HepG2 (cell line): ENCODE data around the gene SLC36A3. TPM values are rescaled to one million over a fixed set of nuclear protein-coding genes. Genes with fewer than 3 reads are reported as not detected.

Experiments used
- CSRNP2 ChIP-seq: sonication (generic); formaldehyde crosslinking; conservative IDR thresholded peaks from 2 replicates; pipeline ENCODE4 v1.8.0; 2022; ENCODE audit warnings: low read depth, missing genetic modification reagents
- EHMT2 ChIP-seq: fragments of 200-600 bp; sonication (generic); IDR thresholded peaks from 2 replicates; pipeline ENCODE4 v1.7.0; 2017; ENCODE audit warnings: antibody characterized with exemption, low read depth, low read length, borderline replicate concordance
- HOXA5 ChIP-seq: sonication (generic); formaldehyde crosslinking; IDR thresholded peaks from 2 replicates; pipeline ENCODE4 v1.4.0; 2020; ENCODE audit warnings: missing genetic modification reagents
- HOXA7 ChIP-seq: sonication (generic); formaldehyde crosslinking; IDR thresholded peaks from 2 replicates; pipeline ENCODE4 v1.8.1; 2022; ENCODE audit warnings: mild to moderate bottlenecking, missing genetic modification reagents, moderate library complexity
- KDM5B ChIP-seq: sonication (generic); formaldehyde crosslinking; IDR thresholded peaks from 2 replicates; pipeline ENCODE4 v1.4.0; 2020; ENCODE audit warnings: missing genetic modification reagents, mild to moderate bottlenecking, borderline replicate concordance
- MEIS1 ChIP-seq: sonication (generic); formaldehyde crosslinking; IDR thresholded peaks from 2 replicates; pipeline ENCODE4 v1.9.0; 2021; ENCODE audit warnings: mild to moderate bottlenecking, missing genetic modification reagents, moderate library complexity, borderline replicate concordance
- MIER2 ChIP-seq: IDR thresholded peaks from 2 replicates; pipeline ENCODE4 v1.6.1; 2016; ENCODE audit warnings: missing biosample characterization, missing genetic modification reagents
- NFATC3 ChIP-seq: sonication (generic); formaldehyde crosslinking; IDR thresholded peaks from 2 replicates; pipeline ENCODE4 v1.5.1; 2020; ENCODE audit warnings: mild to moderate bottlenecking, missing genetic modification reagents
- NR2F6 ChIP-seq, 2 experiments: IDR thresholded peaks; 2 replicates each; pipeline ENCODE4 v1.6.1; 2016; ENCODE audit warnings: antibody characterized with exemption in 1 of 2, mild to moderate bottlenecking in 1 of 2
- PAXIP1 ChIP-seq: sonication (generic); formaldehyde crosslinking; conservative IDR thresholded peaks from 2 replicates; pipeline ENCODE4 v1.4.0; 2020; ENCODE audit warnings: mild to moderate bottlenecking, missing genetic modification reagents, moderate library complexity
- PHF8 ChIP-seq: sonication (generic); formaldehyde crosslinking; IDR thresholded peaks from 2 replicates; pipeline ENCODE4 v1.5.0; 2020; ENCODE audit warnings: missing genetic modification reagents
- REPIN1 ChIP-seq: sonication (generic); formaldehyde crosslinking; IDR thresholded peaks from 2 replicates; pipeline ENCODE4 v1.8.0; 2022; ENCODE audit warnings: missing genetic modification reagents, low read depth, mild to moderate bottlenecking, borderline replicate concordance
- RXRB ChIP-seq: IDR thresholded peaks from 2 replicates; pipeline ENCODE4 v1.6.1; 2016; ENCODE audit warnings: borderline replicate concordance, missing genetic modification reagents, missing compliant biosample characterization
- TEF ChIP-seq: sonication (generic); formaldehyde crosslinking; IDR thresholded peaks from 2 replicates; pipeline ENCODE4 v1.5.0; 2020; ENCODE audit warnings: missing genetic modification reagents
- ZBTB46 ChIP-seq: sonication (generic); formaldehyde crosslinking; IDR thresholded peaks from 2 replicates; pipeline ENCODE4 v1.4.0; 2020; ENCODE audit warnings: mild to moderate bottlenecking, missing genetic modification reagents, borderline replicate concordance
- ZC3H13 ChIP-seq: sonication (generic); formaldehyde crosslinking; IDR thresholded peaks from 2 replicates; pipeline ENCODE4 v1.8.1; 2023; ENCODE audit warnings: mild to moderate bottlenecking, missing genetic modification reagents, moderate library complexity
- ZNF136 ChIP-seq: sonication (generic); formaldehyde crosslinking; IDR thresholded peaks from 2 replicates; pipeline ENCODE4 v1.8.1; 2022; ENCODE audit warnings: low read depth, mild to moderate bottlenecking, moderate library complexity, missing genetic modification reagents
- ZNF331 ChIP-seq: sonication (generic); formaldehyde crosslinking; IDR thresholded peaks from 2 replicates; pipeline ENCODE4 v1.4.0; 2020; ENCODE audit warnings: missing genetic modification reagents
- ZNF510 ChIP-seq: sonication (generic); formaldehyde crosslinking; IDR thresholded peaks from 2 replicates; pipeline ENCODE4 v1.4.0; 2020; ENCODE audit warnings: low read depth, mild to moderate bottlenecking, missing genetic modification reagents
- ZNF549 ChIP-seq: sonication (generic); formaldehyde crosslinking; IDR thresholded peaks from 2 replicates; pipeline ENCODE4 v1.5.0; 2020; ENCODE audit warnings: missing genetic modification reagents
- ZNF597 ChIP-seq: sonication (generic); formaldehyde crosslinking; IDR thresholded peaks from 2 replicates; pipeline ENCODE4 v1.5.0; 2020; ENCODE audit warnings: missing genetic modification reagents
- ZNF792 ChIP-seq: IDR thresholded peaks from 2 replicates; pipeline ENCODE4 v1.6.1; 2016
- polyA plus RNA-seq, 8 experiments: library from polyadenylated mRNA; depleted of rRNA in 3 of 8; stranded (reverse) in 7 of 8; unstranded in 1 of 8; fragments of >200 nt; fragmentation: Illumina TruSeq in 4 of 8; extraction: Trizol in 4 of 8; gene quantifications; 2 replicates each; pipeline versions ENCODE4 v1.2.1 to v1.2.3, GENCODE V29; 2011 to 2016; ENCODE audit warnings: low read depth in 4 of 8, missing spikeins in 1 of 8, mixed read lengths in 1 of 8; ENCODE audit not compliant: insufficient read depth in 1 of 8
- total RNA-seq, 5 experiments: library from RNA; depleted of rRNA; stranded (reverse); fragments of >200 nt; fragmentation: Illumina TruSeq; extraction: Trizol; gene quantifications; 2 replicates each; pipeline ENCODE4 v1.2.3, GENCODE V29; 2016; ENCODE audit warnings: low read depth in 1 of 5

Gene SLC36A3
- total and polyA plus RNA-seq, 2 of the 13 experiments (the other 11 are each of a cell fraction or from before 2014, with no cell fraction given): not detected

- TF ChIP-seq EHMT2 (no peak; the same call in 1 of the 2 replicates), HOXA7 (CRISPR knock-in tag) (no peak), RXRB (CRISPR knock-in tag) (no peak), PHF8 (peak; percentile 61), ZBTB46 (CRISPR knock-in tag) (no peak), HOXA5 (CRISPR knock-in tag) (no peak), NFATC3 (CRISPR knock-in tag) (no peak), KDM5B (no peak), TEF (CRISPR knock-in tag) (no peak), ZNF792 (CRISPR knock-in tag) (no peak), CSRNP2 (CRISPR knock-in tag) (no peak), MEIS1 (CRISPR knock-in tag) (no peak), ZNF331 (CRISPR knock-in tag) (no peak), PAXIP1 (0 out of 2 replicates have a peak, but pooled peaks have one; percentile 47), ZC3H13 (no peak), ZNF597 (no peak), ZNF510 (CRISPR knock-in tag) (no peak), MIER2 (CRISPR knock-in tag) (no peak), NR2F6 (IDR thresholded peaks at IDR 0.05) (peak; percentile 38; the same call in 1 of the 2 replicates), NR2F6 (CRISPR knock-in tag; IDR thresholded peaks at IDR 0.05) (peak; percentile 46; the same call in 1 of the 2 replicates), REPIN1 (CRISPR knock-in tag) (no peak), ZNF136 (CRISPR knock-in tag) (no peak), ZNF549 (CRISPR knock-in tag) (no peak)
Measured at GRCh38 chr5:151251001-151251551, 52.5 kb downstream of the SLC36A3 start (continued).
